K562 (cell line): ENCODE results near the gene TXLNG. TPM values are rescaled to one million over a fixed set of nuclear protein-coding genes. Genes with fewer than 3 reads are reported as not detected.

Experiments
- AFF1 ChIP-seq, 2 experiments: fragments of 450-650 bp; IDR thresholded peaks; 2 replicates each; pipeline ENCODE4 v1.6.1; 2018; ENCODE audit warnings: mild to moderate bottlenecking in 2 of 2, low read depth in 1 of 2; ENCODE audit not compliant: partially characterized antibody in 2 of 2
- CCAR2 ChIP-seq: fragments of 200-400 bp; formaldehyde crosslinking; IDR thresholded peaks from 2 replicates; pipeline ENCODE4 v1.6.1; 2017; ENCODE audit warnings: mild to moderate bottlenecking, low read depth, low read length
- DDX20 ChIP-seq: fragments of 450-650 bp; IDR thresholded peaks from 2 replicates; pipeline ENCODE4 v1.6.1; 2016; ENCODE audit warnings: missing genetic modification characterization, low read depth, mild to moderate bottlenecking, missing compliant biosample characterization, moderate library complexity
- FOXA1 ChIP-seq: fragments of 450-650 bp; IDR thresholded peaks from 2 replicates; pipeline ENCODE4 v1.6.1; 2016; ENCODE audit warnings: mild to moderate bottlenecking, borderline replicate concordance
- HLTF ChIP-seq: fragments of 450-650 bp; IDR thresholded peaks from 2 replicates; pipeline ENCODE4 v1.6.1; 2016
- NFRKB ChIP-seq: fragments of 450-650 bp; IDR thresholded peaks from 2 replicates; pipeline ENCODE4 v1.6.1; 2016; ENCODE audit warnings: low read depth
- THAP12 ChIP-seq: fragments of 250-450 bp; sonication (Bioruptor Pico); IDR thresholded peaks from 2 replicates; pipeline ENCODE4 v1.9.0; 2021; ENCODE audit warnings: mild to moderate bottlenecking, inconsistent platforms
- ZNF511 ChIP-seq: sonication (generic); formaldehyde crosslinking; IDR thresholded peaks from 2 replicates; pipeline ENCODE4 v1.8.0; 2022; ENCODE audit warnings: mild to moderate bottlenecking, missing genetic modification reagents
- ZNF609 ChIP-seq: sonication (generic); formaldehyde crosslinking; IDR thresholded peaks from 2 replicates; pipeline ENCODE4 v1.8.1; 2023; ENCODE audit warnings: missing genetic modification reagents, mild to moderate bottlenecking, borderline replicate concordance
- ZNF639 ChIP-seq, 2 experiments: fragments of 200-800 bp in 1 of 2; sonication (Bioruptor generic) in 1 of 2; sonication (generic) in 1 of 2; formaldehyde crosslinking in 1 of 2; IDR thresholded peaks in 1 of 2; conservative IDR thresholded peaks in 1 of 2; 2 replicates each; pipeline versions ENCODE4 v1.5.0 to v1.6.1; 2016 to 2020; ENCODE audit warnings: missing compliant biosample characterization in 1 of 2, missing genetic modification characterization in 1 of 2, missing genetic modification reagents in 1 of 2
- polyA plus RNA-seq, 8 experiments: library from polyadenylated mRNA; depleted of rRNA in 4 of 8; stranded (reverse) in 5 of 8; unstranded in 3 of 8; fragments of >200 nt; fragmentation: Nextera tagmentation in 2 of 8; fragmentation: Illumina TruSeq in 1 of 8; extraction: Ambion mirVana in 2 of 8; extraction: Trizol in 1 of 8; gene quantifications; 2 replicates each; pipeline versions ENCODE4 v1.2.1 to v1.2.3, GENCODE V29; 2011 to 2014; ENCODE audit warnings: inconsistent platforms in 1 of 8, missing spikeins in 1 of 8
- total RNA-seq, 7 experiments: library from RNA; depleted of rRNA in 6 of 7; stranded (reverse); fragments of >200 nt in 6 of 7; fragmentation: Illumina TruSeq in 2 of 7; extraction: Trizol in 2 of 7; gene quantifications; 2 replicates each; pipeline versions ENCODE4 v1.2.1 to v1.2.3, GENCODE V29; 2011 to 2021; ENCODE audit warnings: low replicate concordance in 1 of 7

The TXLNG gene
- total and polyA plus RNA-seq, 9 of the 15 experiments (the other 6 are each of a cell fraction or from before 2014, with no cell fraction given), result 13.1 to 47.0 (median 31.6) TPM

- peak; percentile 80 to 90 for TF ChIP-seq AFF1 (IDR thresholded peaks at IDR 0.05; ENCODE audit: low read depth in 1 of 2, partially characterized antibody in 2 of 2)
- TF ChIP-seq NFRKB, result 0 out of 2 replicates have a peak, but pooled peaks have one; percentile 70
- no peak for TF ChIP-seq ZNF609 (CRISPR knock-in tag)
- TF ChIP-seq THAP12 (CRISPR knock-in tag), result peak; percentile 69; the same call in 1 of the 2 replicates
- TF ChIP-seq FOXA1, result no peak
- no peak for TF ChIP-seq DDX20 (tag)
- TF ChIP-seq CCAR2, result no peak
- no peak for TF ChIP-seq ZNF511 (CRISPR knock-in tag)
- TF ChIP-seq HLTF, result peak; percentile 77; the same call in 1 of the 2 replicates
- TF ChIP-seq ZNF639 (CRISPR knock-in tag; conservative IDR thresholded peaks at IDR 0.05 in 1 of 2, IDR thresholded peaks at IDR 0.05 in 1 of 2), result peak in 1 of 2 experiments; percentile 61; a peak in 1 of 4 replicates
Measured at GRCh38 chrX:16771483-16772398, 14.5 kb upstream of the TXLNG start (continued).
